Naive thymus-derived CD4-positive, alpha-beta T cell (primary cell): ENCODE data around the gene CYP4F12. TPM values are rescaled to one million over a fixed set of nuclear protein-coding genes. Genes with fewer than 3 reads are reported as not detected.
"Not testable (repeated sequence)": the region's sequence is repeated elsewhere in the genome, so short reads cannot be mapped to it uniquely, and the experiment has no call there.

Experiments
- ATAC-seq: fragments of 150-1000 bp; cut with Tn5 transposase; 2 replicates; pipeline ENCODE4 v1.10.0; 2021; ENCODE audit warnings: mild to moderate bottlenecking, moderate library complexity
- CTCF ChIA-PET: fragments of 350-600 bp; sonication (Branson Sonifier 250); formaldehyde crosslinking; loops from one replicate; lab custom pipeline; 2021; ENCODE audit warnings: antibody characterized with exemption; lab: Charles Lee
- POLR2A ChIA-PET: fragments of 350-600 bp; sonication (Branson Sonifier 250); formaldehyde crosslinking; loops from one replicate; lab custom pipeline; 2021; ENCODE audit warnings: antibody characterized with exemption, inconsistent platforms; lab: Charles Lee
- DNase-seq, 9 donors: peaks; one replicate each; pipeline versions ENCODE4 v3.0.0 to v3.0.0-alpha.2; 2020 to 2022; ENCODE audit warnings: mixed read lengths in 1 of 9
- H3K27ac ChIP-seq: one replicate; pipeline ENCODE4 v1.7.0; 2013; ENCODE audit warnings: mild to moderate bottlenecking, low read depth, low read length, moderate library complexity
- H3K27me3 ChIP-seq, 2 donors: one replicate each; pipeline ENCODE4 v1.7.0; 2013; ENCODE audit warnings: low read length in 2 of 2, mild to moderate bottlenecking in 2 of 2, moderate library complexity in 2 of 2; ENCODE audit not compliant: control insufficient read depth in 2 of 2, insufficient read depth in 2 of 2
- H3K36me3 ChIP-seq, 3 experiments: 1 replicate in 2 of 3; 2 replicates in 1 of 3; pipeline ENCODE4 v1.7.0; 2013; ENCODE audit warnings: low read length in 3 of 3, mild to moderate bottlenecking in 3 of 3, moderate library complexity in 1 of 3; ENCODE audit not compliant: insufficient read depth in 3 of 3, control insufficient read depth in 2 of 3
- H3K4me1 ChIP-seq, 2 donors: one replicate each; pipeline ENCODE4 v1.7.0; 2013; ENCODE audit warnings: low read length in 2 of 2, mild to moderate bottlenecking in 2 of 2, moderate library complexity in 1 of 2; ENCODE audit not compliant: control insufficient read depth in 2 of 2, insufficient read depth in 2 of 2
- H3K4me3 ChIP-seq: 2 replicates; pipeline ENCODE4 v1.7.0; 2013; ENCODE audit warnings: mild to moderate bottlenecking, low read length
- H3K9me3 ChIP-seq, 3 experiments: 1 replicate in 2 of 3; 2 replicates in 1 of 3; pipeline ENCODE4 v1.7.0; 2013; ENCODE audit warnings: low read length in 3 of 3; ENCODE audit not compliant: control insufficient read depth in 2 of 3
- H3K27ac Mint-ChIP-seq, 9 donors: one replicate each; pipeline ENCODE4 v1.8.0; 2020 to 2022; ENCODE audit warnings: mixed read lengths in 9 of 9, mild to moderate bottlenecking in 8 of 9, moderate library complexity in 5 of 9, inconsistent platforms in 2 of 9
- H3K27me3 Mint-ChIP-seq, 5 donors: one replicate each; pipeline ENCODE4 v1.8.0; 2021 to 2022; ENCODE audit warnings: mixed read lengths in 5 of 5, mild to moderate bottlenecking in 1 of 5
- H3K36me3 Mint-ChIP-seq, 5 donors: one replicate each; pipeline ENCODE4 v1.8.0; 2020 to 2022; ENCODE audit warnings: mixed read lengths in 5 of 5, mild to moderate bottlenecking in 3 of 5, inconsistent platforms in 1 of 5
- H3K4me1 Mint-ChIP-seq, 7 donors: one replicate each; pipeline ENCODE4 v1.8.0; 2020 to 2022; ENCODE audit warnings: mixed read lengths in 7 of 7, mild to moderate bottlenecking in 3 of 7, inconsistent platforms in 1 of 7
- H3K4me3 Mint-ChIP-seq, 10 donors: one replicate each; pipeline ENCODE4 v1.8.0; 2020 to 2022; ENCODE audit warnings: mild to moderate bottlenecking in 10 of 10, mixed read lengths in 10 of 10, moderate library complexity in 6 of 10, inconsistent platforms in 2 of 10
- H3K9me3 Mint-ChIP-seq, 11 donors: one replicate each; pipeline ENCODE4 v1.8.0; 2020 to 2022; ENCODE audit warnings: mixed read lengths in 11 of 11, mild to moderate bottlenecking in 4 of 11, inconsistent platforms in 1 of 11, moderate library complexity in 1 of 11
- intact Hi-C, 2 donors: fragments of 100-400 bp; cut with micrococcal nuclease; formaldehyde crosslinking; loops; one replicate each; pipeline ENCODE4 v1.15.1; 2023
- polyA plus RNA-seq, 2 donors: library from polyadenylated mRNA; unstranded; fragments of 300-500 nt; fragmentation: Illumina TruSeq; gene quantifications; one replicate each; pipeline ENCODE4 v1.2.3, GENCODE V29; 2021
- total RNA-seq, 6 experiments: library from RNA in 5 of 6; stranded (reverse) in 5 of 6; gene quantifications; 1 replicate in 5 of 6; 2 replicates in 1 of 6; pipeline ENCODE4 v1.2.3 and lab custom pipeline; 2021 to 2026

The CYP4F12 gene
- total and polyA plus RNA-seq, 7 experiments from 2014 or later = 0.50 to 1.6 (median 0.96) TPM; not detected in 3

DNA sequence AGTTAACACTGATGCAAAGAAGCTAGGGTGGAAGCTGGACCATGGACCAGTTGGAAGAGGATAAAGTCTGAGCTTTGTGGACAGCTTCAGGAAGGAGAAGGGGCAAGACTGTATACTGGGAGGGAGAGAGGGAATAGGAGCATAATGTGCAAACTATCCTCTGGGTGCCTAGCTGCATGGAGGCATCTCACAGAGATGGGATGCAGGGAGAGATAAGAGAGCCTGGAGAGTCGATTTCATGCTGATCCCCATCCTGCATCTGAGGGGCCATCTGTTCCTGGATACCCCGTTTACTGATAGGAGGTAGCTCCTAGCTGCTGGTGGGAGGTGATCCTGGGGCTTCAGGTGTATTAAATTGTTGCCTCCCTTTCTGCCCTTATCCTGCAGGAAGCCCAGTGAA lies 23.4 kb upstream of the CYP4F12 start:
- H3K9me3 ChIP-seq = no peaks in the 10 kb centered on the region
- H3K36me3 Mint-ChIP-seq = peaks cover 0 to 3% (median 0%) of the 10 kb centered on the region in 5 donors
- no peak overlapping the region for H3K27ac Mint-ChIP-seq
- peaks cover 6 to 44% (median 35%) of the 10 kb centered on the region in 5 donors for H3K27me3 Mint-ChIP-seq
- ChIA-PET CTCF (no interaction called here), POLR2A (interaction anchor here (0.6 kb wide), 1 partner anchor 497 kb away, joined by 4 read pairs; no protein-coding TSS in a partner anchor)
- H3K4me3 Mint-ChIP-seq = no peak overlapping the region
- peaks cover 0 to 4% (median 0%) of the 10 kb centered on the region in 11 donors for H3K9me3 Mint-ChIP-seq
- H3K27ac ChIP-seq = no peak overlapping the region
- no peaks in the 10 kb centered on the region for H3K36me3 ChIP-seq
- no peaks in the 10 kb centered on the region for H3K4me1 Mint-ChIP-seq
- no peaks in the 10 kb centered on the region for H3K4me1 ChIP-seq
- no peak overlapping the region for H3K4me3 ChIP-seq
- H3K27me3 ChIP-seq = no peaks in the 10 kb centered on the region
- ATAC-seq (no peak), DNase-seq (no peak)
- intact Hi-C loops = no loop called here

DNA sequence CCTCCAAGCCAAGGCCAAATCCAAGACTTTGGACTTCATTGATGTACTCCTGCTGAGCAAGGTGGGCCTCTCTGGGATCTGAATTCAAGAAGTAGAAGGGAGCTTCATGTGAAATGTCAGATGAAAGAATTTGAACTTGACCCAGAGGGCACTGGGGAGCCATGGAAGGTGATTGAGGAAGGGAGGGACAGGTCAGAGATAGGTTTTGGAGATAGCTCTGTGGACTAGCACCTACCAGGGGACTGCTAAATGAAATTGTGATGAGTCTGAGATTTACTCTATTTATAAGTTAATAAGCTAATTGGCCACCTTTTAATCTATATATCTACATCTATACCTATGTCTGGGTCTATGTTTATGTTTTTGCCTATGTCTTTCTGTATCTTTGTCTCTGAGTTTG lies 22.8 kb upstream of the CYP4F12 start:
- H3K36me3 Mint-ChIP-seq, H3K9me3 Mint-ChIP-seq, H3K27ac Mint-ChIP-seq, POLR2A ChIA-PET, H3K4me1 Mint-ChIP-seq, DNase-seq, H3K36me3 ChIP-seq, H3K4me3 Mint-ChIP-seq, ATAC-seq, H3K4me3 ChIP-seq, H3K27ac ChIP-seq, H3K4me1 ChIP-seq, H3K9me3 ChIP-seq, intact Hi-C loops, H3K27me3 ChIP-seq, CTCF ChIA-PET: not testable (repeated sequence)
- H3K27me3 Mint-ChIP-seq = peaks cover 8 to 50% (median 41%) of the 10 kb centered on the region in 5 donors

DNA sequence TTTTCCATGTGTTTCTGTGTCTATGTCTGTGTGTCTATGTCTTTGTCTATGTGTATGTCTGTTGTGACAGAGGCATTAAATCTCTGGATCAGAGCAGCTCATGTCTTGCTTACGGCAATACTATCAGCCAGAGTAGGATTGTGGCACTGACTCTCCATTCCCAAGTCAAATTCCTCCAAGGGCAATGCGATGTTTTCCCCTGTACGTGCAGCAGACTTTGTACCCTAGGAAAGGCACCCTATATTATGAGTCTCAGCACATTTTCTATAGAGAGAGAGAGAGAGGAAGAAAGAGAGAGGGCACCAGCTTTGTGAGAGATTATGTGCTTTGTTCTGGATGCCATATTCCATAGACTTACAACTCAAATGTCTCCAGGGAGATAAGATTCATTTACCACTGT lies 21.1 kb upstream of the CYP4F12 start:
- Histone ChIP-seq H3K4me1 (no peaks in the 10 kb centered on the region), H3K36me3 (no peaks in the 10 kb centered on the region), H3K4me3 (no peak overlapping the region), H3K9me3 (no peaks in the 10 kb centered on the region), H3K27ac (no peak overlapping the region), H3K27me3 (no peaks in the 10 kb centered on the region)
- ATAC-seq (no peak), DNase-seq (no peak)
- Mint-ChIP-seq H3K27me3 (peaks cover 15 to 59% (median 44%) of the 10 kb centered on the region in 5 donors), H3K4me3 (no peak overlapping the region), H3K36me3 (peaks cover 0 to 3% (median 0%) of the 10 kb centered on the region in 5 donors), H3K4me1 (peaks cover 0 to 3% (median 0%) of the 10 kb centered on the region in 7 donors), H3K27ac (no peak overlapping the region), H3K9me3 (peaks cover 0 to 4% (median 0%) of the 10 kb centered on the region in 11 donors)
- ChIA-PET CTCF (no interaction called here), POLR2A (no interaction called here)
- intact Hi-C loops = no loop called here

DNA sequence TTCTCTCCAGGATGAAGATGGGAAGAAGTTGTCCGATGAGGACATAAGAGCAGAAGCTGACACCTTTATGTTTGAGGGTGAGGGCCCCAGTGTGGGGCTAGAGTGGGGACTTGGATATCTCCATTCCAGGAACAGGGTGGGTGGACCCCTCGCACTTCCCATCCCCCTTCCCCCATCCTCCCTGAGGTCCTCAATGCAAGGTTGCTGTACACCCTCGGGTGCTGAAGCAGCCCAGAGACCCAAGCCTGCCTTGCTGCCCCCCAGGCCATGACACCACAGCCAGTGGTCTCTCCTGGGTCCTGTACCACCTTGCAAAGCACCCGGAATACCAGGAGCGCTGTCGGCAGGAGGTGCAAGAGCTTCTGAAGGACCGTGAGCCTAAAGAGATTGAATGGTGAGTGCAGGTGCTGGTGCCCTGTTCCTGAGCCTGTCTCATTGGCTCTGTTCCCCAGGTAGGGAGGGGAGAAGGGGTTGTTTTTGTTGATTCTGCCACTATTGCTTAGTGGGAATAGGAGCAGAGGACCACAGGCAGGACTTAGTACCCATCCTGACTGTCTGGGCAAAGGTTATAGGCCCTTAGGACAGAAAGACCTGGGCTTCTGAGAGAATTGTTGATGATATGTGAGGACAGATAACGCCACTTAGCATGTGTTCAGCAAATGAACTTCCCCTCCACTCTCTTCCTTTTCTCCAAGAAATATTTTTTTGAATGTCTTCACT lies 20.2 kb upstream of the CYP4F12 start:
- no peak overlapping the region for H3K4me3 ChIP-seq
- no peaks in the 10 kb centered on the region for H3K36me3 ChIP-seq
- ATAC-seq = no peak
- H3K27ac ChIP-seq = no peak overlapping the region
- Mint-ChIP-seq H3K4me3 (no peak overlapping the region), H3K9me3 (peaks cover 0 to 4% (median 0%) of the 10 kb centered on the region in 11 donors), H3K27ac (no peak overlapping the region), H3K4me1 (peaks cover 0 to 3% (median 0%) of the 10 kb centered on the region in 7 donors), H3K27me3 (peaks cover 15 to 60% (median 50%) of the 10 kb centered on the region in 5 donors), H3K36me3 (peaks cover 0 to 3% (median 0%) of the 10 kb centered on the region in 5 donors)
- H3K9me3 ChIP-seq = no peaks in the 10 kb centered on the region
- no peaks in the 10 kb centered on the region for H3K4me1 ChIP-seq
- no peak for DNase-seq
- intact Hi-C loops = no loop called here
- CTCF ChIA-PET = no interaction called here
- no peaks in the 10 kb centered on the region for H3K27me3 ChIP-seq
- POLR2A ChIA-PET = no interaction called here

DNA sequence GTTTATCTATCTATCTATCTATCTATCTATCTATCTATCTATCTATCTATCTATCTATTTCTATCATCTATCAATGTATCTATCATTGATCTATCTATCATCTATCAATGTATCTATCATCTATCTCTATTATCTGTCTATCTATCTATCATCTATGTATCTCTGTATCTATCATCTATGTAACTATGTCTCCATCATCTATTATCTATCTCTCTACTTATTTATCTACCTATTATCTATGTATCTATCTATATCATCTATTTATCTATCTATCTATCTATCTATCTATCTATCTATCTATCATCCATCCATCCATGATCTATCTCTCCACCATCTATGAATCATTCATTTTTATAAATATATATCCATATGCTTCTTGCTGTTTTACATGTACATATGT lies 16.4 kb upstream of the CYP4F12 start:
- Mint-ChIP-seq H3K4me3 (no peak overlapping the region), H3K27me3 (peaks cover 18 to 68% (median 58%) of the 10 kb centered on the region in 5 donors), H3K27ac (no peak overlapping the region), H3K9me3 (peaks cover 0 to 4% (median 0%) of the 10 kb centered on the region in 11 donors), H3K36me3 (peaks cover 0 to 3% (median 0%) of the 10 kb centered on the region in 5 donors), H3K4me1 (peaks cover 0 to 3% (median 0%) of the 10 kb centered on the region in 7 donors)
- CTCF ChIA-PET = no interaction called here
- no peak overlapping the region for H3K4me3 ChIP-seq
- no peaks in the 10 kb centered on the region for H3K9me3 ChIP-seq
- no peaks in the 10 kb centered on the region for H3K4me1 ChIP-seq
- H3K27me3 ChIP-seq = no peaks in the 10 kb centered on the region
- no peak for ATAC-seq
- intact Hi-C loops = no loop called here
- no peak for DNase-seq
- H3K36me3 ChIP-seq = no peaks in the 10 kb centered on the region
- H3K27ac ChIP-seq = no peak overlapping the region
- POLR2A ChIA-PET = no interaction called here

DNA sequence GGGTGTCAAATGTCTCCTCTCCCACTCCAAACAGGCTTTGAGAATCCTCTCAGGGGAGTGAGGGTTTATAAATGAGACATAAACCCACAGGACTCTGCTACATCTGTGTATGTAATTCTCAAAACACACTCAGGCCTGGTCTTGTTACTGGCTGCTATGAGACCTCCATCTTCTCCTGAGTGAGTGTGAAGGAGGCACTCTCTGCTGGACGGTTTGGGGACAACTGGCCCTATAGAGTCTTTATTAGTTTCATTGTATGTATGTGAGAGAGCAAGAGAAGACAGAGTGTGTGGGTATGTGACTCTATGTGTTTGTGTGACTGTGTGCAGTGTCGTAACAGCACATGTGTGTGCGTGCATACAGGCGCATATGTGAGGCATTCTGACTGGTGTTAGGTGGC lies 9.6 kb upstream of the CYP4F12 start:
- Histone ChIP-seq H3K36me3 (no peaks in the 10 kb centered on the region), H3K27me3 (peaks cover 0 to 3% of the 10 kb centered on the region in 2 donors), H3K4me3 (no peak overlapping the region), H3K27ac (no peak overlapping the region), H3K9me3 (no peaks in the 10 kb centered on the region), H3K4me1 (no peaks in the 10 kb centered on the region)
- Mint-ChIP-seq H3K4me3 (no peak overlapping the region), H3K27ac (no peak overlapping the region), H3K36me3 (no peaks in the 10 kb centered on the region), H3K4me1 (no peaks in the 10 kb centered on the region), H3K27me3 (peaks cover 3 to 36% (median 22%) of the 10 kb centered on the region in 5 donors), H3K9me3 (peaks cover 0 to 21% (median 3%) of the 10 kb centered on the region in 11 donors)
- ChIA-PET POLR2A (no interaction called here), CTCF (no interaction called here)
- ATAC-seq (no peak), DNase-seq (no peak)
- intact Hi-C loops = no loop called here

DNA sequence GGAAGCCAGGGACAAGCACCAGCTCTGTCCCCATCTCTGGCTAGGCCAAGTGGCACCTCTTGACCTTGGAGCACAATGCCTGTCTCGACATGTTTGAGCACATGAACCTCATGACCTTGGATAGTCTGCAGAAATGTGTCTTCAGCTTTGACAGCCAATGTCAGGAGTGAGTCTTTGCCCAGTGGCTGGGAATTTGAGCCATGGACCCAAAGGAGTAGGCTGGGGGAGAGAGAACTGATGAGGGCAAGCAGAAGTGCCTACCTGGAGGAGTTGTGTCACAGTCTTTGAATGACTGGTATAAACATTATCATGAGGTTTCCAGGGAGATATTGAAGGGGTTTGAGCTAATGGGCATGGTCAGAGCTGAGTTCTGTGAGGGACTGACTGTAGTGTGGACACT lies 6.7 kb upstream of the CYP4F12 start:
- no peak overlapping the region for H3K27ac Mint-ChIP-seq
- intact Hi-C loops = no loop called here

More for the DNA sequence above, 6.7 kb upstream of the CYP4F12 start:
- DNase-seq = no peak
- Histone ChIP-seq H3K4me1 (no peaks in the 10 kb centered on the region), H3K36me3 (no peaks in the 10 kb centered on the region), H3K27me3 (peaks cover 0 to 3% of the 10 kb centered on the region in 2 donors), H3K27ac (no peak overlapping the region), H3K9me3 (no peaks in the 10 kb centered on the region), H3K4me3 (no peak overlapping the region)
- Mint-ChIP-seq H3K9me3 (peaks cover 0 to 21% (median 3%) of the 10 kb centered on the region in 11 donors), H3K27me3 (peaks cover 3 to 26% (median 15%) of the 10 kb centered on the region in 5 donors), H3K4me1 (no peaks in the 10 kb centered on the region), H3K36me3 (no peaks in the 10 kb centered on the region), H3K4me3 (no peak overlapping the region)
- no peak for ATAC-seq
- POLR2A ChIA-PET = interaction anchor here (0.6 kb wide), 1 partner anchor 394 kb away, joined by 3 read pairs; no protein-coding TSS in a partner anchor
- CTCF ChIA-PET = no interaction called here
